ENCODE data around the gene PRSS16. TPM values are rescaled to one million over a fixed set of nuclear protein-coding genes. Genes with fewer than 3 reads are reported as not detected.

The PRSS16 gene
- total and polyA plus RNA-seq, 2 donors (not counting 3 experiments of a cell fraction or from before 2014, with no cell fraction given): not detected

DNA sequence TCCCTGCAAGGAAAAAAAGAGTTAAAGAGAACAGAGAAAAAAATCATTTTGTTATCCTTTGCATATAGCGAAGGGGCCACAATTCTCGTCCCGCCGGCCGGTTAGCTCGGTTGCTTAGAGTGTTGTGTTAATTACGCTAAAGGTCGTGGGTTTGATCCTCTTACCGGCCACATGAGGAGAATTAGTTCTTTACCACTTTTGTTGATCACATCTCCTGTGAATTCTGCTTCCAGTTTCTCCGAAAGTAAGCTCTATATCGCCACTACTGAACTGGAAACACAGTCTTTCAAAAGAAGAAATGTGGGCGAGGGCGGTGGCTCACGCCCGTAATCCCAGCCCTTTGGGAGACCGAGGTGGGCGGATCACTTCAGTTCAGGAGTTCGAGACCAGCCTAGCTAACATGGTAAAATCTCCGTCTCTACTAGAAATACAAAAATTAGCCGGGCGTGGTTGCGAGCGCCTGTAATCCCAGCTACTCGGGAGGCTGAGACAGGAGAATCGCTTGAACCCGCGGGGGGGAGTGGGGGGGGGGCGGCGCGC is 13.4 kb downstream of the PRSS16 start:
- peak overlapping the region; percentile 35 for H3K4me2 ChIP-seq (ENCODE audit: insufficient read depth, low read length)
- intact Hi-C loops (cut with micrococcal nuclease): no loop called here
- ChIA-PET CTCF (interaction anchor here (1.6 kb wide), 1 partner anchor 9 kb away, joined by 3 read pairs; no protein-coding TSS in a partner anchor), POLR2A (interaction anchor here (0.6 kb wide), 1 partner anchor 1360 kb away, joined by 6 read pairs; no protein-coding TSS in a partner anchor)
- no peak overlapping the region for H3K27ac ChIP-seq (ENCODE audit: insufficient read depth, low read depth, low read length)
- no peaks in the 10 kb centered on the region for H3K36me3 ChIP-seq (ENCODE audit: control insufficient read depth in 2 of 2, extremely low read depth in 1 of 2, insufficient read depth in 2 of 2, low read length in 2 of 2)
- peaks cover 6 to 11% of the 10 kb centered on the region in 2 experiments for H3K27me3 ChIP-seq (ENCODE audit: control insufficient read depth in 2 of 2, insufficient read depth in 2 of 2, low read length in 2 of 2)
- peak; percentile 72 for FAIRE-seq
- H3K4me3 ChIP-seq (replicated peaks in 1 of 3; ENCODE audit: insufficient read depth in 1 of 3, low read depth in 1 of 3, low read length in 3 of 3): no peak overlapping the region
- no peak overlapping the region for H3K9ac ChIP-seq (replicated peaks; ENCODE audit: extremely low read depth, insufficient read depth, low read length)
- no peak for TF ChIP-seq POLR2AphosphoS5 (IDR thresholded peaks at IDR 0.05; ENCODE audit: insufficient read depth, low read depth, low read length)
- TF ChIP-seq, protein P1, sequence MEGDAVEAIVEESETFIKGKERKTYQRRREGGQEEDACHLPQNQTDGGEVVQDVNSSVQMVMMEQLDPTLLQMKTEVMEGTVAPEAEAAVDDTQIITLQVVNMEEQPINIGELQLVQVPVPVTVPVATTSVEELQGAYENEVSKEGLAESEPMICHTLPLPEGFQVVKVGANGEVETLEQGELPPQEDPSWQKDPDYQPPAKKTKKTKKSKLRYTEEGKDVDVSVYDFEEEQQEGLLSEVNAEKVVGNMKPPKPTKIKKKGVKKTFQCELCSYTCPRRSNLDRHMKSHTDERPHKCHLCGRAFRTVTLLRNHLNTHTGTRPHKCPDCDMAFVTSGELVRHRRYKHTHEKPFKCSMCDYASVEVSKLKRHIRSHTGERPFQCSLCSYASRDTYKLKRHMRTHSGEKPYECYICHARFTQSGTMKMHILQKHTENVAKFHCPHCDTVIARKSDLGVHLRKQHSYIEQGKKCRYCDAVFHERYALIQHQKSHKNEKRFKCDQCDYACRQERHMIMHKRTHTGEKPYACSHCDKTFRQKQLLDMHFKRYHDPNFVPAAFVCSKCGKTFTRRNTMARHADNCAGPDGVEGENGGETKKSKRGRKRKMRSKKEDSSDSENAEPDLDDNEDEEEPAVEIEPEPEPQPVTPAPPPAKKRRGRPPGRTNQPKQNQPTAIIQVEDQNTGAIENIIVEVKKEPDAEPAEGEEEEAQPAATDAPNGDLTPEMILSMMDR (IDR thresholded peaks at IDR 0.05; ENCODE audit: extremely low read depth in 1 of 2, insufficient read depth in 1 of 2, low read depth in 1 of 2, low read length in 2 of 2): no peak
- TF ChIP-seq FOS (IDR thresholded peaks at IDR 0.05; ENCODE audit: borderline replicate concordance, insufficient read depth, low read length): no peak
- no peak for TF ChIP-seq EZH2 (IDR thresholded peaks at IDR 0.05; ENCODE audit: borderline replicate concordance, low read depth, low read length, severe bottlenecking)
- no peak for TF ChIP-seq MYC (IDR thresholded peaks at IDR 0.05; ENCODE audit: low read depth, low read length)
- H3K79me2 ChIP-seq (ENCODE audit: control insufficient read depth, insufficient read depth, low read length): no peaks in the 10 kb centered on the region
- no peaks in the 10 kb centered on the region for H3K4me1 ChIP-seq (ENCODE audit: control insufficient read depth, extremely low read depth, insufficient read depth, low read length)
- no TSS peak for BruUV-seq (replicated peaks)
- dilution Hi-C loops (cut with MboI; ENCODE audit: extremely low pct_ligation_motif_present, low sequenced_read_pairs): no loop called here
- no peaks in the 10 kb centered on the region for H4K20me1 ChIP-seq (replicated peaks; ENCODE audit: control insufficient read depth, extremely low read depth, insufficient read depth, low read length)
- H2AFZ ChIP-seq (ENCODE audit: low read depth, low read length): no peak overlapping the region
- no peak for DNase-seq (ENCODE audit: low read depth, low spot score)
- no peaks in the 10 kb centered on the region for H3K9me1 ChIP-seq (replicated peaks; ENCODE audit: control insufficient read depth, extremely low read depth, insufficient read depth, low read length)
- H3K9me3 ChIP-seq (replicated peaks; ENCODE audit: control insufficient read depth, insufficient read depth, low read length): no peaks in the 10 kb centered on the region

All from endothelial cell of umbilical vein (primary cell).